ENCODE data around the gene NRAS. TPM values are rescaled to one million over a fixed set of nuclear protein-coding genes. Genes with fewer than 3 reads are reported as not detected.

NRAS gene
- total RNA-seq, 1 donor from 2014 or later, result 12.8 TPM

DNA sequence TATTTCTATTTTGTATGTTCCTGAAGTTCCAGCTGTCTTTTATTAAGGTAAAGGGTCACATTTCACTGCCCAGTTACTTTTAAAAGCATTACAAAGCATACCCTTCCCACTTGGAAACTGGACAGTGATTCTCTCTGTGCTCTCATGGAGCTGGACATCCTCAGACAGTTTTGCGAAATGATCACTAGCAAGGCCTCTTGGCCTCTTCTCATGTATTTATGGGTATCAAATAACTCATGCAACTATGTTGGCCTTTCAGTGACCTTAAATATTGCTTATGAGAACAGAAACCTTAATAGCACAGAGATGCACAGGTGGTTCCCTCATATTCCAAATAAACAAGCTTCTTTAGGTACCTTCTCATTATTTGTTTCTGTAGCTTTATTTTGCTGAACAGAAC lies 13.3 kb downstream of the NRAS start:
- no peak overlapping the region for H3K27ac ChIP-seq
- no peak for DNase-seq (ENCODE audit: extremely low spot score in 2 of 2)
- no peaks in the 10 kb centered on the region for H3K27me3 ChIP-seq
- no peak for TF ChIP-seq POLR2A (IDR thresholded peaks at IDR 0.05)
- TF ChIP-seq POLR2AphosphoS5 (IDR thresholded peaks at IDR 0.05; ENCODE audit: insufficient read depth in 1 of 2, low read depth in 1 of 2), result no peak
- TF ChIP-seq, protein P1, sequence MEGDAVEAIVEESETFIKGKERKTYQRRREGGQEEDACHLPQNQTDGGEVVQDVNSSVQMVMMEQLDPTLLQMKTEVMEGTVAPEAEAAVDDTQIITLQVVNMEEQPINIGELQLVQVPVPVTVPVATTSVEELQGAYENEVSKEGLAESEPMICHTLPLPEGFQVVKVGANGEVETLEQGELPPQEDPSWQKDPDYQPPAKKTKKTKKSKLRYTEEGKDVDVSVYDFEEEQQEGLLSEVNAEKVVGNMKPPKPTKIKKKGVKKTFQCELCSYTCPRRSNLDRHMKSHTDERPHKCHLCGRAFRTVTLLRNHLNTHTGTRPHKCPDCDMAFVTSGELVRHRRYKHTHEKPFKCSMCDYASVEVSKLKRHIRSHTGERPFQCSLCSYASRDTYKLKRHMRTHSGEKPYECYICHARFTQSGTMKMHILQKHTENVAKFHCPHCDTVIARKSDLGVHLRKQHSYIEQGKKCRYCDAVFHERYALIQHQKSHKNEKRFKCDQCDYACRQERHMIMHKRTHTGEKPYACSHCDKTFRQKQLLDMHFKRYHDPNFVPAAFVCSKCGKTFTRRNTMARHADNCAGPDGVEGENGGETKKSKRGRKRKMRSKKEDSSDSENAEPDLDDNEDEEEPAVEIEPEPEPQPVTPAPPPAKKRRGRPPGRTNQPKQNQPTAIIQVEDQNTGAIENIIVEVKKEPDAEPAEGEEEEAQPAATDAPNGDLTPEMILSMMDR (IDR thresholded peaks at IDR 0.05), result no peak
- H3K9me3 ChIP-seq, result no peaks in the 10 kb centered on the region
- intact Hi-C loops (cut with DNase I), result no loop called here
- no peaks in the 10 kb centered on the region for H3K4me1 ChIP-seq
- no peak overlapping the region for H3K4me3 ChIP-seq
- peaks cover 4 to 20% of the 10 kb centered on the region in 2 donors for H3K36me3 ChIP-seq

DNA sequence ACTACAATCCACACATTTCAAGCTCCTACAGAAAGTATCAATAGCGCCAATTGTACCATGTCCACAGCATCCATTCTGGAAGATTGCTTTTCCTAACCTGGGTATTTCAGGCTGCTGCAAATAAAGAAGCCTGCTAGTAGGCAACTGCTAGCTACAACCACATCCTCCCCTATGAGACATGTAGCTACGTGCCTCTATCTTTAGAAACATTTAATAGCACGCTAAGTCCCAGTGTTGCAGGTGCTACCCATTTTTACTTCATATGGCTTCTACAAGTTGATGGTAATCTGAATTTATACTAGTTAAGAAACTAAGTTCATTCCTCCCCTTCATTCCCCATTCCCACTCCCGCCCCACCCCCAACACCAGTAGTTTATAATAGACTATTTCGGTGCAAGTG lies 13.8 kb downstream of the NRAS start:
- no peak for DNase-seq (ENCODE audit: extremely low spot score in 2 of 2)
- no peaks in the 10 kb centered on the region for H3K27me3 ChIP-seq

DNA sequence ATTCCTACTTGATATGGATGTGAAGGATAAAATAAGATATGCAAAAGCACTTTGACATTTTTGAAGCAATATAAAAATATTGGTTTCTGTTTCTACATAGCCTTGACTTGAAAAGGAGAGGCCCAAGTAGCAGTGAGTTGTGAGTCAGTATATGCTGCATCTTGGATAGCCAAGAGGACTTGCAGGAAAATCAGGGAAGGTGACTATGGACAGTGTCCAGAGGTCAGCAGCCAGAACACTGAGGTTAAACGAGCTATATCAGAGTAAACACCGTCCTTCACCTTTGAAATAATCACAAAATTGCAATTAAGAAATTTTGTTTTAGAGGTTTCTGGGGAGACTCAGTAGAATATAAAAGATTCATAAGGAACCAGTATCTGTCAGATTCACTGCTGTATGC lies 14.6 kb downstream of the NRAS start:
- Histone ChIP-seq H3K4me1 (no peaks in the 10 kb centered on the region), H3K36me3 (peaks cover 0 to 6% of the 10 kb centered on the region in 2 donors), H3K4me3 (no peak overlapping the region), H3K27ac (no peak overlapping the region), H3K27me3 (no peaks in the 10 kb centered on the region), H3K9me3 (no peaks in the 10 kb centered on the region)
- no peak for DNase-seq (ENCODE audit: extremely low spot score in 2 of 2)
- intact Hi-C loops (cut with DNase I), result no loop called here
- TF ChIP-seq POLR2A (IDR thresholded peaks at IDR 0.05) (no peak), POLR2AphosphoS5 (IDR thresholded peaks at IDR 0.05; ENCODE audit: insufficient read depth in 1 of 2, low read depth in 1 of 2) (no peak)
- TF ChIP-seq, protein P1 (IDR thresholded peaks at IDR 0.05), result no peak

More for the DNA sequence above, 13.8 kb downstream of the NRAS start:
- no peak overlapping the region for H3K27ac ChIP-seq
- H3K4me3 ChIP-seq, result no peak overlapping the region
- peaks cover 4 to 14% of the 10 kb centered on the region in 2 donors for H3K36me3 ChIP-seq
- no peaks in the 10 kb centered on the region for H3K4me1 ChIP-seq
- no peaks in the 10 kb centered on the region for H3K9me3 ChIP-seq
- TF ChIP-seq POLR2A (IDR thresholded peaks at IDR 0.05) (no peak), POLR2AphosphoS5 (IDR thresholded peaks at IDR 0.05; ENCODE audit: insufficient read depth in 1 of 2, low read depth in 1 of 2) (no peak)
- TF ChIP-seq, protein P1 (IDR thresholded peaks at IDR 0.05), result no peak
- intact Hi-C loops (cut with DNase I), result no loop called here

DNA sequence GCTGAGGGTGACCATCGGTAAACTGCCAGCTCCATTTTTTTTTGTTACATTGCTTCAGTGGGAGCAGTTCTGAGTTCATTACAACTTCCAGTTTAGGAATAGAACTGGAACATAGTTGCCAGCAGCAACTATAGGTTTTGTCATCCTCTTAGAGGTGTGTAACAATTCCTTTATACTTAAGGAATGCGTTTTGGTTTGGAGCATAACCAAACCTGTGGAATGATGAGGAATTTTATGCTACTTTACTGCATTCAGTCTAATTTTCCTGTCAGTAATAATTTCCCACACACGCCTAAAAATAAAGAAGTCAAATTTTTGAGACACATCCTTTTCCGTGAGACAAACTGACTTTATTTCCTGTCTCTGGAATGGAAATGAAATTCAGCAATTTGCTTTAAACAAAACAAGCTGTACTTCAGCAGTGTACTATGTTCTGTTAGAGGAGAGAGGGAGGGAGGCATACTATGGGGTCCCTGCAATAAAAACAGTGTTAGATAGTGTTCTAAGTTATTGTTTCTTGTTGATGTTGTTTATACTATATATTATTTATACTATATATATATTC lies 16.5 kb downstream of the NRAS start:
- no peaks in the 10 kb centered on the region for H3K4me1 ChIP-seq
- H3K36me3 ChIP-seq, result no peaks in the 10 kb centered on the region
- no peak overlapping the region for H3K27ac ChIP-seq
- H3K4me3 ChIP-seq, result no peak overlapping the region
- H3K9me3 ChIP-seq, result no peaks in the 10 kb centered on the region
- intact Hi-C loops (cut with DNase I), result no loop called here
- no peaks in the 10 kb centered on the region for H3K27me3 ChIP-seq
- DNase-seq (ENCODE audit: extremely low spot score in 2 of 2), result no peak
- TF ChIP-seq POLR2A (IDR thresholded peaks at IDR 0.05), result no peak
- no peak for TF ChIP-seq POLR2AphosphoS5 (IDR thresholded peaks at IDR 0.05; ENCODE audit: insufficient read depth in 1 of 2, low read depth in 1 of 2)
- TF ChIP-seq, protein P1 (IDR thresholded peaks at IDR 0.05), result no peak

DNA sequence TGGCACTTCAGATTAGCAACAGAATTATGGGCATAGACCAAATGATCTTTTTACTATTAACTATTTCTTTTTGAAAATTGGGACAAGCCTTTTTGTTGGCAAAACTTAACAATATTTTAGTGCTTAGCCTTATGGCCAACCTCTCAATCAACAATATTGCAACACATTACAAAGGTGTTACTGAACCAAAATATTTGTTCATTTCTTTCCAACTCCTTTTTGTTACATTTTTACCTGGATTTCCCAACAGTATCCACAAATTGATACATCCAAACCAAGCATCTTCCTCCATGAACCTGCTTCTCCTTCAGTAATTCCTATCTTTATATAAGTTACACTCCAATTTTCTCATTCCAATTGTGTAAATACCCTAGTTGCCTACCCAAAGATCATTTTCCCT lies 19.8 kb downstream of the NRAS start:
- Histone ChIP-seq H3K27ac (no peak overlapping the region), H3K4me3 (no peak overlapping the region), H3K4me1 (no peaks in the 10 kb centered on the region), H3K27me3 (no peaks in the 10 kb centered on the region), H3K36me3 (no peaks in the 10 kb centered on the region), H3K9me3 (no peaks in the 10 kb centered on the region)
- TF ChIP-seq POLR2AphosphoS5 (IDR thresholded peaks at IDR 0.05; ENCODE audit: insufficient read depth in 1 of 2, low read depth in 1 of 2) (no peak), POLR2A (IDR thresholded peaks at IDR 0.05) (no peak)
- TF ChIP-seq, protein P1 (IDR thresholded peaks at IDR 0.05), result no peak
- DNase-seq (ENCODE audit: extremely low spot score in 2 of 2), result no peak
- intact Hi-C loops (cut with DNase I), result no loop called here
